NK-92 (cell line): ENCODE measurements around the gene KLF15.

Experiments
- DNase-seq: peaks from one replicate; lab custom pipeline; 2025; ENCODE audit not compliant: unreplicated experiment; lab: John Stamatoyannopoulos, UW

Gene KLF15

GRCh38 chr3:126364130-126364695, 7.0 kb upstream of the KLF15 start:
- DNase-seq, result no peak

GRCh38 chr3:126361211-126361610, 4.0 kb upstream of the KLF15 start:
- DNase-seq, result no peak

DNA sequence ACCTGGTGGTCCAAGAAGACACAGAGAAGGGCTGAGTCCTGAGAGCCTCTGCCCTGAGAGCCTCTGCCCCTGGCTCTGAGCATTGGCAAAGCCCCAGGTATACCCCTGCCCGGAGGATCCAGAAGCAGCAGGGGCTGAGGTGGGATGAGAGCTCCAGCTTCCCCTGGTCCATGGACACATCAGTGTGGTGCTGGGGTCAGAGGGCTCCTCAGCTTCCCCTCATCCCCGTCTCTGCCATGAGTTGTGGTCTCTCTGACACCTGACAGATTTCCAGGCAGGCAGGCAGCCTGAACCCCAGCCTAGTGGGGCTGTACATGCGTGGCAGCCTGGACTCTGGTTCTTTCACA, 3.5 kb upstream of the KLF15 start:
- no peak for DNase-seq

- DNase-seq, result no peak
These were observed 3.0 kb upstream of the KLF15 start for GRCh38 chr3:126360046-126360713.

DNA sequence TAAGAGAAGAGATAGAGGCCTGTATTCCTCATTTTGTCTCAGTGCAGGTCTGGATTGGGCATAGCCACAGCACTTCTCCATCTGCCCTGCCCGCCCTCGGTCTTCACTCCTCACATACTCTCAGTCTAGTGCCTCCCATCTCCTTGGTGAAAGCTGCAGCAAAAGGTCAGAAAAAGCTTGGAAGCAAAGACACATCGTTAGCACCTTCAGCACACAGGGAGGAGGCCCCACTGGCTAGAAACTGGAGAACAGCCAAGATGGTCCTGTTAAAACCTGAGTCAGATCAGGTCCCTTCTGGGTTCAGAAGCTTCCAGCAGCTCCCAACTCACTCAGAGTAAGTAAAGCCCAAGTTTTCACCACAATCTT, 1.6 kb upstream of the KLF15 start:
- DNase-seq, result no peak

GRCh38 chr3:126358038-126358815, 1.0 kb upstream of the KLF15 start:
- no peak for DNase-seq

DNA sequence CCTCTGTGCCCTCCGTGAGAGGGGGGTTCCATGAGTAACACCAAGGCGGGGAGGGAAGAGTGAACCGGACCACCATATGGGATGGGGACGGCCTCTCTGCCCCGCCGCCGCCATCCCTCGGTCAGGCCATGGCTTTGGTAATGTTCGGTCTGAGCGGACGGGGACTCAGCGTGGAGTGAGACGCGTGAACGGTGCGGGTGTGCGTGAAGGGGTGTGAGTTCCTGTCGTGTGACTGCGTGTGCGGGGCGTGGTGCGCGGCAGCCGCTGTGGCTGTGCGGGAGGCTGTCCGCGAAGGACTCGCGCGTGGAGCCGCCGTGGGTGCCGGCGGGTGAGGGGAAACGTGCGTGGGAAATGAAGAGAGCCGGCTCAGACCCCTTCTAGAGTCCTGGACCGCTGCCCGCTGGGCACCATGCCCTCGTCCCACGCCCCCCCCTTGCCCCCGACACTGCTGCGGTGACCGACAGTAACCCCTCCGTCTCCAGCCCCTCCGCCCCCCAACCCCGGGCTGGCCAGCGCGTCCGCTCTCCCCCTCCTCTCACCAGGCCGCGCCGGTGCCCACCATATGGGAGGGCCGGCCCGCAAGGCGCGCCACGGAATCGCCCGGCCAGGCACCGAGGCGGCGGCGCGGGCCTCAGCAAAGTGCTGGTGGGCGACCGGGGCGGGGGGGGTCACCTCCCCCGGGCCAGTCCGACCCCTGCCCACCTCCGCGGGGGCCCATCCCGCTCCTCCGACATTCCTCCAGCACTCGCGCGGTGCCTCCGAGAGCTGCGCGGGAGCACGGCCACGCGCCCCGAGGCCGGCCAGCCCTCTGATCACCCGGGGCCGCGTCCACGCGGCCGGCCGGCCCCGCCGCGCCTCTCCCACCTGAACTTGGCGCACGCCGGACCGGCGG, 589 bp downstream of the KLF15 start:
- no peak for DNase-seq

- DNase-seq, result no peak
These were observed 1.3 kb downstream of the KLF15 start for GRCh38 chr3:126355777-126356372.

DNA sequence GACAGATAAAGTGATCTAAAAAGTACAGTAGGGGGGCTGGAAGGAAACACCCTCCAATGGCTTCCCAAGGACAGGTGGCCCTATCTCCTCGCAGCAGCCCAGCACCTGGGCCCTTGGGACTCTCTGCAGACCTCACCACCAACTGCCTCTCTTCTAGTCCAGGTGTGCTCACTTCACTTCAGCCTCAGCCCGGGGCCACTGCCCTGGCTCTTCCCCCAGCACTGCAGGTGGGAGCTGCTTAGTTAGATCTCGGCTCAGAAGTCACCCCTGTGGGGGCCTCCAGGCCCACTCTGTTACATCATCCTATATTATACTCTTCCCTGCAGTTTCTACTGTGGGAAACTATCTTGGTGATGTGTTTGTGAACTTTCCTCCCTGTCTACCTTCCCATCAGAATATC, 2.0 kb downstream of the KLF15 start:
- no peak for DNase-seq

GRCh38 chr3:126354776-126355175, 2.4 kb downstream of the KLF15 start:
- no peak for DNase-seq

GRCh38 chr3:126353694-126354321, 3.4 kb downstream of the KLF15 start:
- no peak for DNase-seq

GRCh38 chr3:126352476-126353454, 4.4 kb downstream of the KLF15 start:
- DNase-seq, result no peak

DNA sequence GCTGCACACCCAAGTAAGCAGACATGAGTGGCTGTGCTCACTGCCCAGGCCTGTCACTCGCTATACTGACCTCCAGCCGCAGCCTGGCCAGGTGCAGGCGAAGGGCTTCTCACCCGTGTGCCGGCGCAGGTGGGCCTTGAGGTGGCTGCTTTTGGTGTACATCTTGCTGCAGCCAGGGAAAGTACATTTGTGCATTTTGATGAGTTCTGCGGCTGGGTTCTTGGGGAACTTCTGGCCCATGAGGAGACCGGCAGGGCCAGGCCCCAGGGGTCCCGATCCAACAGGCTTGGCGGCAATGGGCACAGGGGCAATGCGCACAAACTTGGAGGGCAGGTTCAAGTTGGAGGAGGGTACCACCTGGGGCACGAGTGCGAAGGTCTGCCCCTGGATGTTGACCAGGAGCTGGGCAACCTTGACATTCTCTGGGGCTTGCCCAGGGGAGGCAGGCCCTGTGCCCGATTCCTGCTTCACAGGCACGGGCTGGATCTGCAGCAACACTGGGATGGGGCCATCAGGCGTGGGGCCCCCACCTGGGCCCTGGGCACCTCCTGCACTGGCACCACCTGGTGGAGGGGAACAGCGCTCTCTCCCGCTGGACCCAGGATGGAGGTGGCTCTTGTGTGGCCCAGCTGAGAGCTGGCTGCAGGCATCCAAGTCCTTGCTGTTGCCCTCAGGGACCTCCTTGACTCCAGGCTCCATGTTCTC, 5.3 kb downstream of the KLF15 start:
- no peak for DNase-seq

GRCh38 chr3:126351086-126351770, 6.0 kb downstream of the KLF15 start:
- no peak for DNase-seq

GRCh38 chr3:126350502-126351085, 6.6 kb downstream of the KLF15 start:
- no peak for DNase-seq

DNA sequence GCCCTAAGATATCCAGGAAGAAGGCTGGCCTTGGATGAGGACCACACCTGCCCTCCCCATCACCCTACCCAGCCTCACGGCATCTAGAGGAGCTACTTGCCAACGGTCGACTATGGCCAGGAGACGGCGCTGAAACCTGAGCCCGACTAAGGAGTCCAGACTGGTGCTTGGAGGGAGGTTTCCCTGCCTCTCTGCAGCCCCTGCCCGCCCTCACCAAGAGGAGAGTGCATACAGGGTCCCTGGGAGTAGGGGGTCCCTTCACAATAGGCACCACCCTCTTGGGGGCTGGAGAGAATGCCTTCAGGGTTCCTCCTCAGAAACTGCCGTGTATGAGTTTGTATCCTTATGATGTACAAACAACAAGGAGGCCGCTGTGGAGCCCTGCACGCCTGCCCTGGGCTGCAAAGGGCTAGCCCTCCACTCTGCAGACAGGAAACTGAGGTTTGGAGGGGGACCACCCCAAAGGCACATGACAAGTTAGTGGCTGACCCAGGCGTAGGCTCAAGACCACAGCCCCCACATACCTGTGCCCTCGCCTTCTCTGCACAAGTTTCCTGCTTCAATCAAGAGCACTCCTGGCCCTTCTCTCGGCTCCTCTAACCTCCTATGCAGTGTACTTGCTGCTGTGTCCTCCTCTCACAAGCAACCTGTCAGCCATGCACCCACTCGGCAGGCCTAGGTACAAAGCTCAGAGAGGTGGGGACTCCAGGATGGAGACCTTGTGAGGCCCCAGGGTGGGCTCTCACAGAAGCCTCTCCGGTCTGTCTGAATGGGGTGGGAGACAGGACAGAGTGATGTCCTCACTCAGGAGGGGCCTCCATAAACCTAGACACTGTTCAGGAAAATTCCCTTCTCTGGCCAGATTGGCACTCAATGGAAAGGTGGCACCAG, 7.4 kb downstream of the KLF15 start:
- no peak for DNase-seq

- no peak for DNase-seq
These were observed 8.1 kb downstream of the KLF15 start for GRCh38 chr3:126349071-126349470.
